Measurements from ENCODE around the gene ANO2. TPM values are rescaled to one million over a fixed set of nuclear protein-coding genes. Genes with fewer than 3 reads are reported as not detected.

ANO2 gene
- total RNA-seq, 1 donor from 2014 or later: not detected

- TF ChIP-seq CTCF (IDR thresholded peaks at IDR 0.05; ENCODE audit: insufficient read depth, low read length, severe bottlenecking): no peak
Measured at GRCh38 chr12:5985471-5985870, 40.4 kb upstream of the ANO2 start.

GRCh38 chr12:5984873-5985272, 39.8 kb upstream of the ANO2 start:
- no peak for TF ChIP-seq CTCF (IDR thresholded peaks at IDR 0.05; ENCODE audit: insufficient read depth, low read length, severe bottlenecking)
- FAIRE-seq (no peak), DNase-seq (ENCODE audit: low read depth) (no peak)
- no peaks in the 10 kb centered on the region for H3K27me3 ChIP-seq (ENCODE audit: control insufficient read depth, insufficient read depth, low read length)
- no peaks in the 10 kb centered on the region for H3K36me3 ChIP-seq (ENCODE audit: control insufficient read depth, insufficient read depth, low read length)
- H3K4me3 ChIP-seq (ENCODE audit: low read depth, low read length): no peak overlapping the region

More at GRCh38 chr12:5985471-5985870, 40.4 kb upstream of the ANO2 start:
- DNase-seq (ENCODE audit: low read depth) (no peak), FAIRE-seq (no peak)
- Histone ChIP-seq H3K36me3 (ENCODE audit: control insufficient read depth, insufficient read depth, low read length) (no peaks in the 10 kb centered on the region), H3K27me3 (ENCODE audit: control insufficient read depth, insufficient read depth, low read length) (no peaks in the 10 kb centered on the region), H3K4me3 (ENCODE audit: low read depth, low read length) (no peak overlapping the region)

GRCh38 chr12:5982106-5982505, 37.0 kb upstream of the ANO2 start:
- FAIRE-seq: no peak
- DNase-seq (ENCODE audit: low read depth): no peak
- H3K27me3 ChIP-seq (ENCODE audit: control insufficient read depth, insufficient read depth, low read length): no peaks in the 10 kb centered on the region
- no peaks in the 10 kb centered on the region for H3K36me3 ChIP-seq (ENCODE audit: control insufficient read depth, insufficient read depth, low read length)
- no peak for TF ChIP-seq CTCF (IDR thresholded peaks at IDR 0.05; ENCODE audit: insufficient read depth, low read length, severe bottlenecking)
- H3K4me3 ChIP-seq (ENCODE audit: low read depth, low read length): no peak overlapping the region

GRCh38 chr12:5977556-5977955, 32.5 kb upstream of the ANO2 start:
- Histone ChIP-seq H3K27me3 (ENCODE audit: control insufficient read depth, insufficient read depth, low read length) (no peaks in the 10 kb centered on the region), H3K36me3 (ENCODE audit: control insufficient read depth, insufficient read depth, low read length) (no peaks in the 10 kb centered on the region), H3K4me3 (ENCODE audit: low read depth, low read length) (no peak overlapping the region)
- DNase-seq (ENCODE audit: low read depth) (no peak), FAIRE-seq (no peak)
- no peak for TF ChIP-seq CTCF (IDR thresholded peaks at IDR 0.05; ENCODE audit: insufficient read depth, low read length, severe bottlenecking)

GRCh38 chr12:5976711-5977110, 31.7 kb upstream of the ANO2 start:
- Histone ChIP-seq H3K4me3 (ENCODE audit: low read depth, low read length) (no peak overlapping the region), H3K36me3 (ENCODE audit: control insufficient read depth, insufficient read depth, low read length) (no peaks in the 10 kb centered on the region), H3K27me3 (ENCODE audit: control insufficient read depth, insufficient read depth, low read length) (no peaks in the 10 kb centered on the region)
- no peak for FAIRE-seq
- no peak for DNase-seq (ENCODE audit: low read depth)
- TF ChIP-seq CTCF (IDR thresholded peaks at IDR 0.05; ENCODE audit: insufficient read depth, low read length, severe bottlenecking): no peak

- FAIRE-seq (no peak), DNase-seq (ENCODE audit: low read depth) (no peak)
- Histone ChIP-seq H3K27me3 (ENCODE audit: control insufficient read depth, insufficient read depth, low read length) (no peaks in the 10 kb centered on the region), H3K36me3 (ENCODE audit: control insufficient read depth, insufficient read depth, low read length) (no peaks in the 10 kb centered on the region), H3K4me3 (ENCODE audit: low read depth, low read length) (no peak overlapping the region)
- TF ChIP-seq CTCF (IDR thresholded peaks at IDR 0.05; ENCODE audit: insufficient read depth, low read length, severe bottlenecking): no peak
Measured at GRCh38 chr12:5976196-5976595, 31.1 kb upstream of the ANO2 start.

All from bronchial epithelial cell (primary cell).